Peyer's patch (tissue), 4 donors: Measurements from ENCODE around the gene RPTOR.

Experiments used
- CTCF ChIP-seq, 6 experiments: fragments of 450-650 bp in 4 of 6; fragments of 200-600 bp in 2 of 6; sonication (generic) in 1 of 6; IDR thresholded peaks; one replicate each; pipeline ENCODE4 v1.5.1; 2017 to 2019; ENCODE audit warnings: antibody characterized with exemption in 6 of 6, mild to moderate bottlenecking in 3 of 6, moderate library complexity in 1 of 6
- POLR2A ChIP-seq, 2 donors: fragments of 450-650 bp; IDR thresholded peaks; one replicate each; pipeline ENCODE4 v1.5.1; 2017; ENCODE audit warnings: antibody characterized with exemption in 2 of 2, mild to moderate bottlenecking in 2 of 2, moderate library complexity in 2 of 2

DNA sequence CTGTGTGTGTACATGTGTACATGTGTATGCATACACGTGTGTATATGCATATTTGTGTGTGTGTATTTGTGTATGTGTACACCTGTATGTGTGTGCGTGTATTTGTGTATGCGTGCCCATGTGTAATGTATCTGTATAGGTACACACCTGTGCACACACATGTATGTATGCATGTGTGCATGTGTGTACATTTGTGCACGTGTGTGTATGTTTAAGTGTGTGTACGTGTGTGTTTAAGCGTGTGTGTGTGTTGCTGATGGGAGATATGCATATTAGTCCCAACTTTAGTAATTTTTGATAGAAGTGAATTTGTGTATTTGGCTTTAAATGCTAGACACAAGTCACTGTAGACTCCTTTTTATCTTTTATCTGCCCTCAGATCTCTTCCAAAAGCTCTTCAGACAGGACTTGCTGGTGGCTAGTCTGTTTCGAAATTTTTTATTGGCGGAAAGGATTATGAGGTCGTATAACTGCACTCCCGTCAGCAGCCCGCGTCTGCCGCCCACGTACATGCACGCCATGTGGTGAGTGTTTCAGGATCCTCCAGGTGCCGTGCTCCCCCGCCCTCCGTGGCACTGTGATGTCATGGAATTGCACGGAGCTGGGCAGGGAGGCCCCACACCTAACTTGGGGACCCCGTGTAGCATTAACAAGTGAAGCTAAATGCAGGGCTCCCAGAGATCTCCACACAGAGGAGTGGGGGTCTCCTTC, 278.2 kb downstream of the RPTOR start:
- TF ChIP-seq CTCF (IDR thresholded peaks at IDR 0.05) (no peak), POLR2A (IDR thresholded peaks at IDR 0.05) (no peak)
